ENCODE measurements around the gene FGD1. TPM values are rescaled to one million over a fixed set of nuclear protein-coding genes. Genes with fewer than 3 reads are reported as not detected.

The FGD1 gene
- total RNA-seq, 1 experiment from 2014 or later, result 36.3 TPM

DNA sequence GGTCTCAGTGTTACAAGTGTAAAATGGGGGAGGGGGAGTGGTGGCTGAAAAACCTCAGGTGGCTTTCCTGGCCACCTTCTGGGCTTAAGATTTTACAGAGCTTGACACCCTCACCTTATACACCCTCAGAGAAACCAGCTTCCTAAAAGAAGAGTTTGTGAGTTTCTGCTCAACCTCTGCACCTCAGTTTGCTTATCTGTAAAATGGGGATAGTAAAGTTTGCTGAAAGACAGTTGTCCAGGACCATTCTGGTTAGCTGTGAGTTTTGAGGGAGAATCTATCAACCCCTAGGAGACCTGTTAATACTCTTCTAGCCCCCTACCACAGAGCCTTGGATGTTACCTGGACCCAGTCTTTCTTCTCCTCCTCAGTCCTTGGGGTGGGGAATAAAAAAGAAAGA, 46.1 kb downstream of the FGD1 start:
- Mint-ChIP-seq H3K4me1 (peaks cover 9% of the 10 kb centered on the region), H3K36me3 (peaks cover 24% of the 10 kb centered on the region), H3K9me3 (no peaks in the 10 kb centered on the region), H3K27ac (no peak overlapping the region), H3K27me3 (ENCODE audit: low read depth) (no peaks in the 10 kb centered on the region), H3K4me3 (no peak overlapping the region)
- ChIA-PET POLR2A (no interaction called here), CTCF (no interaction called here)
- DNase-seq (ENCODE audit: low spot score) (no peak), ATAC-seq (no peak)
- TF ChIP-seq ZNF671 (CRISPR knock-in tag; IDR thresholded peaks at IDR 0.05), result no peak
- TF ChIP-seq, protein P1, sequence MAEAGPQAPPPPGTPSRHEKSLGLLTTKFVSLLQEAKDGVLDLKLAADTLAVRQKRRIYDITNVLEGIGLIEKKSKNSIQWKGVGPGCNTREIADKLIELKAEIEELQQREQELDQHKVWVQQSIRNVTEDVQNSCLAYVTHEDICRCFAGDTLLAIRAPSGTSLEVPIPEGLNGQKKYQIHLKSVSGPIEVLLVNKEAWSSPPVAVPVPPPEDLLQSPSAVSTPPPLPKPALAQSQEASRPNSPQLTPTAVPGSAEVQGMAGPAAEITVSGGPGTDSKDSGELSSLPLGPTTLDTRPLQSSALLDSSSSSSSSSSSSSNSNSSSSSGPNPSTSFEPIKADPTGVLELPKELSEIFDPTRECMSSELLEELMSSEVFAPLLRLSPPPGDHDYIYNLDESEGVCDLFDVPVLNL (CRISPR knock-in tag; IDR thresholded peaks at IDR 0.05; ENCODE audit: borderline replicate concordance, low read depth), result no peak

DNA sequence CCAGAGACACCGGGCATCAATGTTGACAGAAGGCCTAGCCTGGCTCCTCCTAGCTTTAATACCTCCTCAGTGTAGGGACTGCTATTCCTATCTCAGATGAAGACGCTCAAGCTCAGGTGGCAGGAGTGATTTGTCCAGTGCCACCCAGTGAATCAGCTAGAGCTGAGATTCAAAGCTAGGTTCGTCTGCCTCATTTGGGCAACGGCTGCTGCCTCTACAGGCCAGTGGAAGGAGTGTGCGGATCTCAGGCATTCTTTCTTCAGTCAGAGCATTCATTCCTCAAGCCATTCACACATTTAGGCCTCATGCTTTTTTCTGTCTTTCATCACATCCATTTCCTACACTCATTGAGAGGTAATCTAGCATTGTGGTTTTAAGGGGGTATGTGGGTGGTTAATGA, 48.6 kb downstream of the FGD1 start:
- Mint-ChIP-seq H3K27me3 (ENCODE audit: low read depth) (no peaks in the 10 kb centered on the region), H3K36me3 (peaks cover 32% of the 10 kb centered on the region), H3K4me3 (no peak overlapping the region), H3K9me3 (no peaks in the 10 kb centered on the region), H3K4me1 (peaks cover 11% of the 10 kb centered on the region), H3K27ac (no peak overlapping the region)
- TF ChIP-seq, protein P2, sequence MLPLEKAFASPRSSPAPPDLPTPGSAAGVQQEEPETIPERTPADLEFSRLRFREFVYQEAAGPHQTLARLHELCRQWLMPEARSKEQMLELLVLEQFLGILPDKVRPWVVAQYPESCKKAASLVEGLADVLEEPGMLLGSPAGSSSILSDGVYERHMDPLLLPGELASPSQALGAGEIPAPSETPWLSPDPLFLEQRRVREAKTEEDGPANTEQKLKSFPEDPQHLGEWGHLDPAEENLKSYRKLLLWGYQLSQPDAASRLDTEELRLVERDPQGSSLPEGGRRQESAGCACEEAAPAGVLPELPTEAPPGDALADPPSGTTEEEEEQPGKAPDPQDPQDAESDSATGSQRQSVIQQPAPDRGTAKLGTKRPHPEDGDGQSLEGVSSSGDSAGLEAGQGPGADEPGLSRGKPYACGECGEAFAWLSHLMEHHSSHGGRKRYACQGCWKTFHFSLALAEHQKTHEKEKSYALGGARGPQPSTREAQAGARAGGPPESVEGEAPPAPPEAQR (CRISPR knock-in tag; IDR thresholded peaks at IDR 0.05), result no peak
- no peak for TF ChIP-seq NFYB (CRISPR knock-in tag; conservative IDR thresholded peaks at IDR 0.05; ENCODE audit: low read depth)
- no peak for TF ChIP-seq ZNF232 (CRISPR knock-in tag; IDR thresholded peaks at IDR 0.05)
- TF ChIP-seq, protein P3, sequence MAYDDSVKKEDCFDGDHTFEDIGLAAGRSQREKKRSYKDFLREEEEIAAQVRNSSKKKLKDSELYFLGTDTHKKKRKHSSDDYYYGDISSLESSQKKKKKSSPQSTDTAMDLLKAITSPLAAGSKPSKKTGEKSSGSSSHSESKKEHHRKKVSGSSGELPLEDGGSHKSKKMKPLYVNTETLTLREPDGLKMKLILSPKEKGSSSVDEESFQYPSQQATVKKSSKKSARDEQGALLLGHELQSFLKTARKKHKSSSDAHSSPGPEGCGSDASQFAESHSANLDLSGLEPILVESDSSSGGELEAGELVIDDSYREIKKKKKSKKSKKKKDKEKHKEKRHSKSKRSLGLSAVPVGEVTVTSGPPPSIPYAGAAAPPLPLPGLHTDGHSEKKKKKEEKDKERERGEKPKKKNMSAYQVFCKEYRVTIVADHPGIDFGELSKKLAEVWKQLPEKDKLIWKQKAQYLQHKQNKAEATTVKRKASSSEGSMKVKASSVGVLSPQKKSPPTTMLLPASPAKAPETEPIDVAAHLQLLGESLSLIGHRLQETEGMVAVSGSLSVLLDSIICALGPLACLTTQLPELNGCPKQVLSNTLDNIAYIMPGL (CRISPR knock-in tag; IDR thresholded peaks at IDR 0.05), result no peak
- TF ChIP-seq GABPB1 (CRISPR knock-in tag; IDR thresholded peaks at IDR 0.05), result no peak
- TF ChIP-seq ZNF671 (CRISPR knock-in tag; IDR thresholded peaks at IDR 0.05), result no peak
- TF ChIP-seq, protein P4, sequence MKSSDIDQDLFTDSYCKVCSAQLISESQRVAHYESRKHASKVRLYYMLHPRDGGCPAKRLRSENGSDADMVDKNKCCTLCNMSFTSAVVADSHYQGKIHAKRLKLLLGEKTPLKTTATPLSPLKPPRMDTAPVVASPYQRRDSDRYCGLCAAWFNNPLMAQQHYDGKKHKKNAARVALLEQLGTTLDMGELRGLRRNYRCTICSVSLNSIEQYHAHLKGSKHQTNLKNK (CRISPR knock-in tag; IDR thresholded peaks at IDR 0.05), result no peak
- no peak for TF ChIP-seq JAZF1 (CRISPR knock-in tag; IDR thresholded peaks at IDR 0.05)
- TF ChIP-seq, protein P5, sequence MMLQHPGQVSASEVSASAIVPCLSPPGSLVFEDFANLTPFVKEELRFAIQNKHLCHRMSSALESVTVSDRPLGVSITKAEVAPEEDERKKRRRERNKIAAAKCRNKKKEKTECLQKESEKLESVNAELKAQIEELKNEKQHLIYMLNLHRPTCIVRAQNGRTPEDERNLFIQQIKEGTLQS (CRISPR knock-in tag; conservative IDR thresholded peaks at IDR 0.05), result no peak
- TF ChIP-seq ZNF219 (CRISPR knock-in tag; IDR thresholded peaks at IDR 0.05; ENCODE audit: borderline replicate concordance), result no peak
- TF ChIP-seq KAT7 (CRISPR knock-in tag; IDR thresholded peaks at IDR 0.05; ENCODE audit: borderline replicate concordance), result no peak
- no peak for TF ChIP-seq TEAD1 (CRISPR knock-in tag; IDR thresholded peaks at IDR 0.05)
- TF ChIP-seq, protein P6, sequence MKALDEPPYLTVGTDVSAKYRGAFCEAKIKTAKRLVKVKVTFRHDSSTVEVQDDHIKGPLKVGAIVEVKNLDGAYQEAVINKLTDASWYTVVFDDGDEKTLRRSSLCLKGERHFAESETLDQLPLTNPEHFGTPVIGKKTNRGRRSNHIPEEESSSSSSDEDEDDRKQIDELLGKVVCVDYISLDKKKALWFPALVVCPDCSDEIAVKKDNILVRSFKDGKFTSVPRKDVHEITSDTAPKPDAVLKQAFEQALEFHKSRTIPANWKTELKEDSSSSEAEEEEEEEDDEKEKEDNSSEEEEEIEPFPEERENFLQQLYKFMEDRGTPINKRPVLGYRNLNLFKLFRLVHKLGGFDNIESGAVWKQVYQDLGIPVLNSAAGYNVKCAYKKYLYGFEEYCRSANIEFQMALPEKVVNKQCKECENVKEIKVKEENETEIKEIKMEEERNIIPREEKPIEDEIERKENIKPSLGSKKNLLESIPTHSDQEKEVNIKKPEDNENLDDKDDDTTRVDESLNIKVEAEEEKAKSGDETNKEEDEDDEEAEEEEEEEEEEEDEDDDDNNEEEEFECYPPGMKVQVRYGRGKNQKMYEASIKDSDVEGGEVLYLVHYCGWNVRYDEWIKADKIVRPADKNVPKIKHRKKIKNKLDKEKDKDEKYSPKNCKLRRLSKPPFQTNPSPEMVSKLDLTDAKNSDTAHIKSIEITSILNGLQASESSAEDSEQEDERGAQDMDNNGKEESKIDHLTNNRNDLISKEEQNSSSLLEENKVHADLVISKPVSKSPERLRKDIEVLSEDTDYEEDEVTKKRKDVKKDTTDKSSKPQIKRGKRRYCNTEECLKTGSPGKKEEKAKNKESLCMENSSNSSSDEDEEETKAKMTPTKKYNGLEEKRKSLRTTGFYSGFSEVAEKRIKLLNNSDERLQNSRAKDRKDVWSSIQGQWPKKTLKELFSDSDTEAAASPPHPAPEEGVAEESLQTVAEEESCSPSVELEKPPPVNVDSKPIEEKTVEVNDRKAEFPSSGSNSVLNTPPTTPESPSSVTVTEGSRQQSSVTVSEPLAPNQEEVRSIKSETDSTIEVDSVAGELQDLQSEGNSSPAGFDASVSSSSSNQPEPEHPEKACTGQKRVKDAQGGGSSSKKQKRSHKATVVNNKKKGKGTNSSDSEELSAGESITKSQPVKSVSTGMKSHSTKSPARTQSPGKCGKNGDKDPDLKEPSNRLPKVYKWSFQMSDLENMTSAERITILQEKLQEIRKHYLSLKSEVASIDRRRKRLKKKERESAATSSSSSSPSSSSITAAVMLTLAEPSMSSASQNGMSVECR (CRISPR knock-in tag; IDR thresholded peaks at IDR 0.05; ENCODE audit: borderline replicate concordance), result no peak
- no peak for TF ChIP-seq ZNF263 (CRISPR knock-in tag; IDR thresholded peaks at IDR 0.05; ENCODE audit: low read depth)
- TF ChIP-seq, protein P7, sequence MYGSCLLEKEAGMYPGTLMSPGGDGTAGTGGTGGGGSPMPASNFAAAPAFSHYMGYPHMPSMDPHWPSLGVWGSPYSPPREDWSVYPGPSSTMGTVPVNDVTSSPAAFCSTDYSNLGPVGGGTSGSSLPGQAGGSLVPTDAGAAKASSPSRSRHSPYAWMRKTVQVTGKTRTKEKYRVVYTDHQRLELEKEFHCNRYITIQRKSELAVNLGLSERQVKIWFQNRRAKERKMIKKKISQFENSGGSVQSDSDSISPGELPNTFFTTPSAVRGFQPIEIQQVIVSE (CRISPR knock-in tag; IDR thresholded peaks at IDR 0.05; ENCODE audit: borderline replicate concordance), result no peak
- TF ChIP-seq, protein P8, sequence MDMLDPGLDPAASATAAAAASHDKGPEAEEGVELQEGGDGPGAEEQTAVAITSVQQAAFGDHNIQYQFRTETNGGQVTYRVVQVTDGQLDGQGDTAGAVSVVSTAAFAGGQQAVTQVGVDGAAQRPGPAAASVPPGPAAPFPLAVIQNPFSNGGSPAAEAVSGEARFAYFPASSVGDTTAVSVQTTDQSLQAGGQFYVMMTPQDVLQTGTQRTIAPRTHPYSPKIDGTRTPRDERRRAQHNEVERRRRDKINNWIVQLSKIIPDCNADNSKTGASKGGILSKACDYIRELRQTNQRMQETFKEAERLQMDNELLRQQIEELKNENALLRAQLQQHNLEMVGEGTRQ (CRISPR knock-in tag; IDR thresholded peaks at IDR 0.05), result no peak
- ATAC-seq (peak; percentile 45), DNase-seq (ENCODE audit: low spot score) (no peak)
- ChIA-PET CTCF (interaction anchor here (1.0 to 1.3 kb wide), 2 partner anchors 32 to 34 kb away, joined by 3 read pairs; no protein-coding TSS in a partner anchor), POLR2A (no interaction called here)

Data from WTC11 (cell line).